ENCODE results near the gene ATP5IF1. TPM values are rescaled to one million over a fixed set of nuclear protein-coding genes. Genes with fewer than 3 reads are reported as not detected.

ATP5IF1 gene
- total and polyA plus RNA-seq, 4 experiments from 2014 or later: 111 to 743 (median 247) TPM

DNA sequence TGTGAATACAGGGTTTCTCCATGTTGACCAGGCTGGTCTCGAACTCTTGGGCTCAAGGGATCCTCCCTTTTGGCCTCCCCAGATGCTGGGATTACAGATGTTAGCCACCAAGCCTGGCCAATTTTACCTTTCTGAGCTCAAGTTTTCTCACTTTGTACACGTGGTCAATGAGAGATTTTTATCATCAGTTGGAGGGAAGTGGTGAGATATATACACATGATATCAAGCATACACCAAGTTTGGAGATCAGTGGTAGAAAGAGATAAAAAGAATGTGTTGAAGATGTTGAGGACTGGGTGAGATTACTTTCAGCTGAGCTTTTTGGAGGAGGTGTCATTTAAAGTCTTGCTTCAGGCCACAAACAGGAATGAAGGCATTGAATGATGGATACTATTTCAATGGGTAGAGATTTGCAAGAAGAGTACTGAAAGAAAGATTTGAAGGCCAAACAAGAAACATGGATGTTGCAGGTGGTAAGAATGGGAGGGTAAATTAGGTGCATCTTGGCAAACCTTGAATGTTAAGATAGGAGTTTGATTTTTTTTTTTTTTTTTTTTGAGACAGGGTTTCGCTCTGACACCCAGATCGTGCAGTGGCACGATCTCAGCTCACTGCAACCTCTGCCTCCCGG, 20.4 kb downstream of the ATP5IF1 start:
- peaks cover 51% of the 10 kb centered on the region for H3K4me1 ChIP-seq (ENCODE audit: insufficient read depth, low read length)
- CTCF ChIA-PET (ENCODE audit: partially characterized antibody): interaction anchor here (0.6 to 3.5 kb wide), 3 partner anchors 8 to 73 kb away, joined by 3 to 47 read pairs (median 4); partner anchors contain the start of gene MED18
- no peaks in the 10 kb centered on the region for H3K36me3 ChIP-seq (ENCODE audit: insufficient read depth, low read length)
- H3K4me3 ChIP-seq (ENCODE audit: low read length in 2 of 2): no peak overlapping the region
- no peaks in the 10 kb centered on the region for H3K9me3 ChIP-seq (ENCODE audit: control insufficient read depth in 1 of 2, low read length in 2 of 2)
- intact Hi-C loops (cut with micrococcal nuclease): no loop called here
- POLR2A ChIA-PET (ENCODE audit: partially characterized antibody): interaction anchor here (0.8 to 14.4 kb wide), 12 partner anchors 8 to 413 kb away, joined by 3 to 179 read pairs (median 6); partner anchors contain the start of genes ATP5IF1, MED18, RNU11 and TRNAU1AP
- DNase-seq: peak; percentile 49 to 78 (median 71)
- H3K9me3 Mint-ChIP-seq: no peaks in the 10 kb centered on the region
- no peak overlapping the region for H3K27ac ChIP-seq (ENCODE audit: low read depth, low read length)
- H3K4me1 Mint-ChIP-seq: peaks cover 27 to 50% (median 38%) of the 10 kb centered on the region in 4 donors
- no peaks in the 10 kb centered on the region for H3K36me3 Mint-ChIP-seq
- peak overlapping the region; percentile 24 to 93 (median 70) for H3K27ac Mint-ChIP-seq
- no peaks in the 10 kb centered on the region for H3K27me3 Mint-ChIP-seq
- H3K27me3 ChIP-seq (ENCODE audit: insufficient read depth, low read length): no peaks in the 10 kb centered on the region
- peak overlapping the region; percentile 12 to 89 (median 76) for H3K4me3 Mint-ChIP-seq

DNA sequence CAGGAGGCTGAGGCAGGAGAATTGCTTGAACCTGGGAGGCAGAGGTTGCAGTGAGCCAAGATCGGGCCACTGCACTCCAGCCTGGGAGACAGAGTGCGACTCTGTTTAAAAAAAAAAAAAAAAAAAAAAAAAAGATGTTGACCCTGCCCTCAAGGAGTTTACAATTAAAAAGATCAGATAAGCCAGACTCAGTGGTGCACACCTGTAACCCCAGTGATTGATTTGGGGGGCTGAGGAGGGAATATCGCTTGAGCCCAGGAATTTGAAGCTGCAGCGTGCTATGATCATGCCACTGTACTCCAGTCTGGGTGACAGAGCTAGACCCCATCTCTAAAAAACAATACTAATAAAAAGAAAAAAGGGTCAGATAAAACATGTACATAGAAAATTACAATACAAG, 21.8 kb downstream of the ATP5IF1 start:
- Mint-ChIP-seq H3K9me3 (no peaks in the 10 kb centered on the region), H3K4me3 (peak overlapping the region in 5 of 8 donors; percentile 13 to 58 (median 33)), H3K27me3 (no peaks in the 10 kb centered on the region), H3K4me1 (peaks cover 28 to 52% (median 40%) of the 10 kb centered on the region in 4 donors), H3K27ac (peak overlapping the region in 2 of 7 donors; percentile 64 to 74), H3K36me3 (no peaks in the 10 kb centered on the region)
- H3K36me3 ChIP-seq (ENCODE audit: insufficient read depth, low read length): no peaks in the 10 kb centered on the region
- DNase-seq: no peak
- intact Hi-C loops (cut with micrococcal nuclease): no loop called here
- no peaks in the 10 kb centered on the region for H3K9me3 ChIP-seq (ENCODE audit: control insufficient read depth in 1 of 2, low read length in 2 of 2)
- no peaks in the 10 kb centered on the region for H3K27me3 ChIP-seq (ENCODE audit: insufficient read depth, low read length)
- POLR2A ChIA-PET (ENCODE audit: partially characterized antibody): interaction anchor here (0.8 to 14.4 kb wide), 5 partner anchors 11 to 324 kb away, joined by 3 to 179 read pairs (median 24); partner anchors contain the start of genes ATP5IF1 and MED18
- no peak overlapping the region for H3K27ac ChIP-seq (ENCODE audit: low read depth, low read length)
- H3K4me1 ChIP-seq (ENCODE audit: insufficient read depth, low read length): peaks cover 59% of the 10 kb centered on the region
- H3K4me3 ChIP-seq (ENCODE audit: low read length in 2 of 2): no peak overlapping the region
- CTCF ChIA-PET (ENCODE audit: partially characterized antibody): interaction anchor here (0.6 to 3.5 kb wide), 4 partner anchors 10 to 168 kb away, joined by 3 to 47 read pairs (median 4); no protein-coding TSS in a partner anchor

DNA sequence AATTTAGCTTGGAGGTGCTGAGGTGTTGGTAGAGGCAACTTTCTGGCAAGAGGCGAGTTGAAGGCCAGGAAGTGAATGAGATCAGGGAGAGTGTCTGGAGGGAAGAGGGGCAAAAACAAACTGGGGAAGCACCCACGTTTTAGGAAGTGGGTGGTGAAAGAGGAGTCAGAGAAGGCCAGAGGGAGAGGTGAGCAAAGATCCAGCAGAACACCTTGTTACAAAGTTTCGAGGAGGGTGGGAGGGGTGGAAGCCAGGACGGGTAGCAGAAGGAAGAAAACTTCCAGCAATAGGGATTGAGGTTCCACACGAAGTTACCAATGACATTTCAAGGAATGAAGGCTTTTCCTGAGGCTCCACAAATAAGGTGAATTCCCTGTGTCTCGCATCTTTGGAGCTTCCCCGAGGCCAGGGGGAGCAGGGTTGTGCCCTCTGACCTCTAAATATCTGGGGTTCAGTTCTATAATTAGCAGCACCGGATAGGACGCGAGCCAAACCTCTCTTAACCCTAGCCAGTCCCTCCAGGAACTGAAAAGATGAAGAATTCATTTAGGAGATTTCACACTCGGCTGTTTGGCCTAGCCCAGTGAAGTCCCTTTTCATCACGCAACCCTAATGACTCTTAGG, 22.8 kb downstream of the ATP5IF1 start:
- Mint-ChIP-seq H3K36me3 (no peaks in the 10 kb centered on the region), H3K4me1 (peaks cover 29 to 58% (median 43%) of the 10 kb centered on the region in 4 donors), H3K27me3 (no peaks in the 10 kb centered on the region), H3K9me3 (no peaks in the 10 kb centered on the region), H3K4me3 (peak overlapping the region; percentile 77 to 90 (median 81)), H3K27ac (peak overlapping the region; percentile 70 to 88 (median 84))
- Histone ChIP-seq H3K9me3 (ENCODE audit: control insufficient read depth in 1 of 2, low read length in 2 of 2) (no peaks in the 10 kb centered on the region), H3K4me1 (ENCODE audit: insufficient read depth, low read length) (peaks cover 59% of the 10 kb centered on the region), H3K4me3 (ENCODE audit: low read length in 2 of 2) (peak overlapping the region; percentile 43 to 82), H3K36me3 (ENCODE audit: insufficient read depth, low read length) (no peaks in the 10 kb centered on the region), H3K27ac (ENCODE audit: low read depth, low read length) (no peak overlapping the region), H3K27me3 (ENCODE audit: insufficient read depth, low read length) (no peaks in the 10 kb centered on the region)
- ChIA-PET CTCF (ENCODE audit: partially characterized antibody) (interaction anchor here (0.9 to 5.0 kb wide), 4 partner anchors 11 to 169 kb away, joined by 3 to 47 read pairs (median 24); no protein-coding TSS in a partner anchor), POLR2A (ENCODE audit: partially characterized antibody) (interaction anchor here (0.6 to 14.4 kb wide), 13 partner anchors 12 to 923 kb away, joined by 3 to 179 read pairs (median 5); partner anchors contain the start of genes ATP5IF1, MED18, PHACTR4 and RCC1)
- intact Hi-C loops (cut with micrococcal nuclease): loop anchor here (1.0 kb wide), 4 partner anchors 10 to 323 kb away; partner anchors contain the start of gene DNAJC8
- no peak for DNase-seq

DNA sequence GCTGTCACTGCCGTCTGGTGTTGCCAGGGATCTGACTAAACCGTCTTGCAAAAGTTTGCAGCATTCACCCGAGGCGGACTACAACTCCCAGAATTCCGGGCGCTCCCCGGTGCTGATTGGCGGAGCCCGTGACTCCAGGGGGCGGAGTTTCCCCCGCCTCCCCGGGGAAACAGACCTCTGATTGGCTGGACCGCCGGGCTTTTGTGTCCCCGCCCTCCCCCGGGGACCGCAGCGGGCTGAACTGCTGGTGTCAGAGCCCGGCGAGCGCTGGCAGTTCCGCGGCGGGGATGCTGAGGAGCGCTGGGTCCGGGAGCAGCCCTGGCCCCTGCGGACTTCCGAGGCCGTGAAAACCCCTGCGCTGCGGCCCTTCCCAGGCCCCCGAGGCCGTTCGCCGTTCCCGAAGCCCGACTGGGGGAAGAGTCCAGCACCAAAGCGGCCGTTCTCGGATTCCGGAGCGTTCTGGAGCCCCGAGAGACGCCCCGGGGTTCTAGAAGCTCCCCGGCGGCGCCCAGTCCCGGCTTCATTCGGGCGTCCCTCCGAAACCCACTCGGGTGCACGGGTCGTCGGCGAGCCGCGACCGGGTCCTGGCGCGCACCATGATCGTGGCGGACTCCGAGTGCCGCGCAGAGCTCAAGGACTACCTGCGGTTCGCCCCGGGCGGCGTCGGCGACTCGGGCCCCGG, 23.5 kb downstream of the ATP5IF1 start, which contains the start of gene SESN2:
SESN2 (plus strand) TSS at position 267 of the 682 bp plus-strand sequence; CDS start at position 597, 330 bp downstream.
- no peaks in the 10 kb centered on the region for H3K27me3 ChIP-seq (ENCODE audit: insufficient read depth, low read length)
- peak within 1 kb of the TSS; percentile 69 to 82 for H3K4me3 ChIP-seq (ENCODE audit: low read length in 2 of 2)
- peaks cover 29 to 58% (median 43%) of the 10 kb centered on the region in 4 donors for H3K4me1 Mint-ChIP-seq
- intact Hi-C loops (cut with micrococcal nuclease): loop anchor here (1.0 kb wide), 4 partner anchors 11 to 322 kb away; partner anchors contain the start of gene DNAJC8
- H3K9me3 ChIP-seq (ENCODE audit: control insufficient read depth in 1 of 2, low read length in 2 of 2): no peaks in the 10 kb centered on the region
- H3K27ac ChIP-seq (ENCODE audit: low read depth, low read length): peak within 1 kb of the TSS; percentile 67
- peaks cover 59% of the 10 kb centered on the region for H3K4me1 ChIP-seq (ENCODE audit: insufficient read depth, low read length)
- no peaks in the 10 kb centered on the region for H3K36me3 ChIP-seq (ENCODE audit: insufficient read depth, low read length)
- POLR2A ChIA-PET (ENCODE audit: partially characterized antibody): interaction anchor here (0.5 to 14.4 kb wide), 14 partner anchors 11 to 923 kb away, joined by 3 to 179 read pairs (median 3); partner anchors contain the start of genes ATP5IF1, MED18, PHACTR4 and RNU11
- no peaks in the 10 kb centered on the region for H3K27me3 Mint-ChIP-seq
- peak within 1 kb of the TSS; percentile 77 to 90 (median 82) for H3K4me3 Mint-ChIP-seq
- H3K27ac Mint-ChIP-seq: peak within 1 kb of the TSS; percentile 72 to 88 (median 84)
- H3K9me3 Mint-ChIP-seq: no peaks in the 10 kb centered on the region
- CTCF ChIA-PET (ENCODE audit: partially characterized antibody): interaction anchor here (5.0 kb wide), 1 partner anchor 11 kb away, joined by 45 read pairs; no protein-coding TSS in a partner anchor
- no peaks in the 10 kb centered on the region for H3K36me3 Mint-ChIP-seq
- DNase-seq: peak; percentile 99

DNA sequence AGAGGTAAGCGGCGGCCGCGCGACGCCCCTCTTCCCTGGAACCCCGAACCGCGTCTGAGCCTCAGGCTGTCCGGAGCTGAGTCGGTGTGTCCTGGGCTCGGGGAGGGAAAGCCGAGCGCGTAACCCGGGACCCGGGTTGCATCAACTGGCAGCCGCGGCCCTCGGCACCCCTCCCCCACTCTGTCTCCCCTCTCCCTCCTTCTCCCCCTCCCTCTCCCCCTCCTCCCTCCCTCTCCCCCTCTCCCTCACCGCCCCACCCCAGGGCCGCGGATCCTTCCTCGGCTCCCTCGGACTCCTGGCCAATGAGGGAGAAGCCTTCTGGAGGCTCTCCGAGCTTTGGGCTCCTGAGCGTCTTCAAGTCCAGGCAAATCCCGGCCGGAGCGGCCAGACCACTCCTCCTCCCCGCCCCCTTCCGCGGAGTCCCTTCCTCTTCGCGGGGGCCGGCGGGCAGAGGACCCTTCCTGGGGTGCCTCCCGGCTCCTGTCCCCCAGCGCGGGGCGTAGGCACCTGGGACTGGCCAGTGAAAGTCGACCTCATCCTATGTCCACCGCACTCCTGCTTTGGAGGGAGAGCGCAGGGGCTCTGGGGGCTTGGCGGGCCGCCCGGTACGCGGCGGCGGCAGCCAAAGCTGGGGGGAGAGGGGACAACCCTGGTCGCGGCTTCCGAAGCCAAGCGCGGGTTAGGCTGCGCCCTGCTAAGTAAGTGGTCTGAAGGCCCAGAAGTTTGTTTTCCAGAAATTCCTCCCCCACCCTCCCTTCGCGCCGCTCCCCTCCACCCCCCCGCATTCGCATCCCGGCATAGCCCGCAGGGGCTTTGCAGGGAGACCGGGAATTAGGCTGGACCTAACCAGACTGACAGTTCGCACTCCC, 24.2 kb downstream of the ATP5IF1 start:
- DNase-seq: peak in 1 of 5 donors; percentile 43
- no peaks in the 10 kb centered on the region for H3K9me3 ChIP-seq (ENCODE audit: control insufficient read depth in 1 of 2, low read length in 2 of 2)
- Mint-ChIP-seq H3K9me3 (no peaks in the 10 kb centered on the region), H3K36me3 (no peaks in the 10 kb centered on the region), H3K27ac (peak overlapping the region in 6 of 7 donors; percentile 25 to 80 (median 62)), H3K4me1 (peaks cover 27 to 57% (median 43%) of the 10 kb centered on the region in 4 donors), H3K4me3 (peak overlapping the region; percentile 64 to 88 (median 82)), H3K27me3 (no peaks in the 10 kb centered on the region)
- peak overlapping the region; percentile 69 to 82 for H3K4me3 ChIP-seq (ENCODE audit: low read length in 2 of 2)
- H3K27ac ChIP-seq (ENCODE audit: low read depth, low read length): peak overlapping the region; percentile 67
- POLR2A ChIA-PET (ENCODE audit: partially characterized antibody): interaction anchor here (0.5 to 14.4 kb wide), 15 partner anchors 10 to 667 kb away, joined by 3 to 179 read pairs (median 3); partner anchors contain the start of genes ATP5IF1, EYA3, MED18 and PHACTR4
- CTCF ChIA-PET (ENCODE audit: partially characterized antibody): interaction anchor here (1.1 to 5.0 kb wide), 2 partner anchors 12 to 153 kb away, joined by 3 to 45 read pairs; no protein-coding TSS in a partner anchor
- H3K4me1 ChIP-seq (ENCODE audit: insufficient read depth, low read length): peaks cover 58% of the 10 kb centered on the region
- intact Hi-C loops (cut with micrococcal nuclease): loop anchor here (1.0 kb wide), 4 partner anchors 12 to 321 kb away; partner anchors contain the start of gene DNAJC8
- H3K27me3 ChIP-seq (ENCODE audit: insufficient read depth, low read length): no peaks in the 10 kb centered on the region
- no peaks in the 10 kb centered on the region for H3K36me3 ChIP-seq (ENCODE audit: insufficient read depth, low read length)

GRCh38 chr1:28260803-28261174, 24.9 kb downstream of the ATP5IF1 start:
- H3K4me1 Mint-ChIP-seq: peaks cover 27 to 55% (median 41%) of the 10 kb centered on the region in 4 donors
- H3K4me3 Mint-ChIP-seq: peak overlapping the region; percentile 64 to 84 (median 76)
- CTCF ChIA-PET (ENCODE audit: partially characterized antibody): interaction anchor here (1.1 to 5.0 kb wide), 2 partner anchors 13 to 153 kb away, joined by 3 to 45 read pairs; no protein-coding TSS in a partner anchor
- Histone ChIP-seq H3K36me3 (ENCODE audit: insufficient read depth, low read length) (no peaks in the 10 kb centered on the region), H3K27ac (ENCODE audit: low read depth, low read length) (no peak overlapping the region), H3K9me3 (ENCODE audit: control insufficient read depth in 1 of 2, low read length in 2 of 2) (no peaks in the 10 kb centered on the region), H3K4me3 (ENCODE audit: low read length in 2 of 2) (peak overlapping the region; percentile 30 to 82), H3K27me3 (ENCODE audit: insufficient read depth, low read length) (no peaks in the 10 kb centered on the region), H3K4me1 (ENCODE audit: insufficient read depth, low read length) (peaks cover 52% of the 10 kb centered on the region)
- intact Hi-C loops (cut with micrococcal nuclease): no loop called here
- H3K27ac Mint-ChIP-seq: peak overlapping the region in 6 of 7 donors; percentile 25 to 80 (median 62)
- peaks cover 0 to 2% (median 0%) of the 10 kb centered on the region in 8 donors for H3K9me3 Mint-ChIP-seq
- DNase-seq: no peak
- POLR2A ChIA-PET (ENCODE audit: partially characterized antibody): interaction anchor here (1.0 to 14.4 kb wide), 5 partner anchors 15 to 172 kb away, joined by 3 to 179 read pairs (median 24); partner anchors contain the start of genes ATP5IF1, EYA3 and MED18
- no peaks in the 10 kb centered on the region for H3K36me3 Mint-ChIP-seq
- no peaks in the 10 kb centered on the region for H3K27me3 Mint-ChIP-seq

All from CD4-positive, alpha-beta memory T cell (primary cell).